Gastroesophageal sphincter (tissue), 3 donors: ENCODE results near the gene SLFN13.

Experiments
- CTCF ChIP-seq, 4 experiments: fragments of 200-600 bp in 2 of 4; fragments of 450-650 bp in 2 of 4; sonication (generic) in 1 of 4; IDR thresholded peaks; one replicate each; pipeline ENCODE4 v1.5.1; 2017 to 2019; ENCODE audit warnings: antibody characterized with exemption in 4 of 4, mild to moderate bottlenecking in 2 of 4, moderate library complexity in 2 of 4
- POLR2A ChIP-seq, 2 donors: fragments of 450-650 bp; IDR thresholded peaks; one replicate each; pipeline ENCODE4 v1.6.1; 2017; ENCODE audit warnings: antibody characterized with exemption in 2 of 2, mild to moderate bottlenecking in 2 of 2, moderate library complexity in 1 of 2
- POLR2AphosphoS5 ChIP-seq: sonication (generic); formaldehyde crosslinking; IDR thresholded peaks from one replicate; pipeline ENCODE4 v1.6.1; 2017; ENCODE audit warnings: antibody characterized with exemption

DNA sequence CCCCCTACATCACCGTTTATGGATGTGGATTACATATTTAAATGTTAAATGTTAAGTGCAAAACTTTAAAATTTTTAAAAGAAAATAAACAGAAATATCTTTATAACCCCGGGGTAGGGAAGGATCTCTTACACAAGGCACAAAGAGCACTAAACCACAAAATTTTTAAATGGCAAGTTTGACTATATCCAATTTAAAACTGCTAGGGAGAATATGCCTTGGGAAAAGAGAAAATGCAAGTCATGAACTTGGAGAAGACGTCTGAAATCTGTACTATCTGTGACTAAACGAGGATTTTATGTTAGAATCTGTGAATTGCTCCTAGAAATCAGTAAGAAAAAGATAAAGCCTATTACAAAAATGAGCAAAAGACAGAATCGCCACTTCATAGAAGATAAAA is 28.7 kb upstream of the SLFN13 start:
- no peak for TF ChIP-seq POLR2A (IDR thresholded peaks at IDR 0.05)
- no peak for TF ChIP-seq CTCF (IDR thresholded peaks at IDR 0.05)
- no peak for TF ChIP-seq POLR2AphosphoS5
